ENCODE measurements around the gene CLIP1.

Gene CLIP1

DNA sequence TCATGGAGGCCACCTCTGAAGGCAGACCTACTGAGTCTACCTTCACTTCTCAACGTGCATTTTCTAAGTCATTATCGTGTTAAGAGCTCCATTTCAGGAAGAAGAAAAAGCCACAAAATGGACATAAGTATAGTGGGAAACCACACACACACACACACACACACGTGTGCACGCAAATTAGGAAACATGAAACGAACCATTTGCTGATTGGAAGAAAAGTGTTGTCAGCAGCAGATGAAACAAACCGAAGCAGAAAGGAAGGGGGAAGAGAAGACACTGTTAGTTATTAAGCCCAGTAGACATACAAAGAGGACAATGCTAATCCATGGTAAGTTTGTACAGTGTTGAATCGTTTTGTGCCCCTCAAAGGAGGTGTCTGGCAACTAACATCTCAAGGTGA, 146.2 kb downstream of the CLIP1 start:
- TF ChIP-seq, protein P1, sequence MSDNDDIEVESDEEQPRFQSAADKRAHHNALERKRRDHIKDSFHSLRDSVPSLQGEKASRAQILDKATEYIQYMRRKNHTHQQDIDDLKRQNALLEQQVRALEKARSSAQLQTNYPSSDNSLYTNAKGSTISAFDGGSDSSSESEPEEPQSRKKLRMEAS (IDR thresholded peaks at IDR 0.05): no peak
- no peak for TF ChIP-seq EP300 (IDR thresholded peaks at IDR 0.05; ENCODE audit: borderline replicate concordance)
- TF ChIP-seq RAD21 (IDR thresholded peaks at IDR 0.05; ENCODE audit: low read depth): no peak
- TF ChIP-seq, protein P2, sequence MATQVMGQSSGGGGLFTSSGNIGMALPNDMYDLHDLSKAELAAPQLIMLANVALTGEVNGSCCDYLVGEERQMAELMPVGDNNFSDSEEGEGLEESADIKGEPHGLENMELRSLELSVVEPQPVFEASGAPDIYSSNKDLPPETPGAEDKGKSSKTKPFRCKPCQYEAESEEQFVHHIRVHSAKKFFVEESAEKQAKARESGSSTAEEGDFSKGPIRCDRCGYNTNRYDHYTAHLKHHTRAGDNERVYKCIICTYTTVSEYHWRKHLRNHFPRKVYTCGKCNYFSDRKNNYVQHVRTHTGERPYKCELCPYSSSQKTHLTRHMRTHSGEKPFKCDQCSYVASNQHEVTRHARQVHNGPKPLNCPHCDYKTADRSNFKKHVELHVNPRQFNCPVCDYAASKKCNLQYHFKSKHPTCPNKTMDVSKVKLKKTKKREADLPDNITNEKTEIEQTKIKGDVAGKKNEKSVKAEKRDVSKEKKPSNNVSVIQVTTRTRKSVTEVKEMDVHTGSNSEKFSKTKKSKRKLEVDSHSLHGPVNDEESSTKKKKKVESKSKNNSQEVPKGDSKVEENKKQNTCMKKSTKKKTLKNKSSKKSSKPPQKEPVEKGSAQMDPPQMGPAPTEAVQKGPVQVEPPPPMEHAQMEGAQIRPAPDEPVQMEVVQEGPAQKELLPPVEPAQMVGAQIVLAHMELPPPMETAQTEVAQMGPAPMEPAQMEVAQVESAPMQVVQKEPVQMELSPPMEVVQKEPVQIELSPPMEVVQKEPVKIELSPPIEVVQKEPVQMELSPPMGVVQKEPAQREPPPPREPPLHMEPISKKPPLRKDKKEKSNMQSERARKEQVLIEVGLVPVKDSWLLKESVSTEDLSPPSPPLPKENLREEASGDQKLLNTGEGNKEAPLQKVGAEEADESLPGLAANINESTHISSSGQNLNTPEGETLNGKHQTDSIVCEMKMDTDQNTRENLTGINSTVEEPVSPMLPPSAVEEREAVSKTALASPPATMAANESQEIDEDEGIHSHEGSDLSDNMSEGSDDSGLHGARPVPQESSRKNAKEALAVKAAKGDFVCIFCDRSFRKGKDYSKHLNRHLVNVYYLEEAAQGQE (IDR thresholded peaks at IDR 0.05; ENCODE audit: low read depth): no peak
- TF ChIP-seq EGR1 (IDR thresholded peaks at IDR 0.05): no peak
- TF ChIP-seq CEBPB (IDR thresholded peaks at IDR 0.05): no peak
- TF ChIP-seq YY1 (IDR thresholded peaks at IDR 0.05; ENCODE audit: low read depth): no peak
- TF ChIP-seq FOXM1 (IDR thresholded peaks at IDR 0.05; ENCODE audit: borderline replicate concordance, low read depth): no peak

DNA sequence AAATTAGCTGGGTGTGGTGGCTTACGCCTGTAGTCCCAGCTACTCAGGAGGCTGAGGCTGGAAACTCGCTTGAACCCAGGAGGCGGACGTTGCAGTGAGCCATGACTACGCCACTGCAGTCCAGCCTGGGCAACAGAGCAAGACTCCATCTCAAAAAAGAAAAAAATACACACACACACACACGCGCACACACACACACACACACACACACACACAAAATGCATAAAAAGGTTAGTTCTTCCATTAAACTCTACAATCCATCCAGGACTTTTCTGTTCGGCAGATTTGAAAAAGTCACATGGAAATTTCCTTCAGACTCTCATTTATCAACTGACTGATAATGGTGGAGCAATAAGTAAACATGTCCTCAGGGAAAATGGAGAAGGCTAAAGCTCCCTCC, 147.0 kb downstream of the CLIP1 start:
- TF ChIP-seq TEAD4 (IDR thresholded peaks at IDR 0.05) (no peak), CEBPB (IDR thresholded peaks at IDR 0.05) (no peak)

DNA sequence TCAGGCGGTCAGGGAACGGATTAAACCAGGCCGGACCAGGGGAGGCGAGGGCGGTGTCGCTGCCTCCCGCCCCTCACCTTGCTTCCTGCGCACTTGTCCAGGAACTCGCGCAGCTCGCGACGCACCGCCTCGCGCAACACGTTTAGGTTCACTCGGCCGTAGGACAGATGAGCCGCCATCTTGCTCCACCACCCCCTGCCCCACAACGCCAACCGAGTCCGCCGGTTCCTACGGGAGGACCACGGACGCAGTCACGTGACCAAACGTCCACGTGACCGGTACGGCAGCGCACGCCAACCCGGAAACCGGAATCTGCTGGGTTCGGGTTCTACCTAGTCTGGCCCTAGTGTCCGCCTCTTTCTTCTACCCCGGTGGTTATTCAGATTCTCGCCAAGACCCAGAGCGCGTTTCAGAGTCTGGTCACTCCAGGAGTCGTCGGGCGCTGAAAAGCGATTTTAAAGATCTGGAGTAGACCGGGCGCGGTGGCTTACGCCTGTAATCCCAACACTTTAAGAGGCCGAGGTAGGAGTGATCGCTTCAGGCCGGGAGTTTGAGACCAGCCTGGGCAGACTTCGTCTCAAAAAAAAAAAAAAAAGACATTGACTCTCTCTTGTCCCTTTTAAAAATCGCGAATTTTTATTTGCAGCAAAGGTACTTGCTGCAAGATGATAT, 156.1 kb downstream of the CLIP1 start, which contains the start of gene VPS33A:
Gene VPS33A, minus strand, starts transcription at position 265 of the 672 bp plus-strand sequence. Its CDS starts 86 bp downstream, at position 179.
- TF ChIP-seq ZBTB7A (IDR thresholded peaks at IDR 0.05; ENCODE audit: low read depth) (no peak), FOXM1 (IDR thresholded peaks at IDR 0.05; ENCODE audit: borderline replicate concordance, low read depth) (no peak), YY1 (IDR thresholded peaks at IDR 0.05; ENCODE audit: low read depth) (peak; percentile 95), TEAD4 (IDR thresholded peaks at IDR 0.05) (peak; percentile 36; the same call in 1 of the 2 replicates), RAD21 (IDR thresholded peaks at IDR 0.05; ENCODE audit: low read depth) (no peak), EP300 (IDR thresholded peaks at IDR 0.05; ENCODE audit: borderline replicate concordance) (peak; percentile 68; the same call in 1 of the 2 replicates), CEBPB (IDR thresholded peaks at IDR 0.05) (peak; percentile 35; the same call in 1 of the 2 replicates), CREB1 (IDR thresholded peaks at IDR 0.05; ENCODE audit: low read depth) (no peak), TCF12 (IDR thresholded peaks at IDR 0.05; ENCODE audit: low read depth) (peak; percentile 68; the same call in 1 of the 2 replicates), TAF1 (IDR thresholded peaks at IDR 0.05; ENCODE audit: low read depth) (peak; percentile 84), NFIC (IDR thresholded peaks at IDR 0.05) (peak; percentile 73), EGR1 (IDR thresholded peaks at IDR 0.05) (peak; percentile 58; the same call in 1 of the 2 replicates)
- TF ChIP-seq, protein P1 (IDR thresholded peaks at IDR 0.05): peak; percentile 93
- TF ChIP-seq, protein P2 (IDR thresholded peaks at IDR 0.05; ENCODE audit: low read depth): no peak
- TF ChIP-seq, protein P3, sequence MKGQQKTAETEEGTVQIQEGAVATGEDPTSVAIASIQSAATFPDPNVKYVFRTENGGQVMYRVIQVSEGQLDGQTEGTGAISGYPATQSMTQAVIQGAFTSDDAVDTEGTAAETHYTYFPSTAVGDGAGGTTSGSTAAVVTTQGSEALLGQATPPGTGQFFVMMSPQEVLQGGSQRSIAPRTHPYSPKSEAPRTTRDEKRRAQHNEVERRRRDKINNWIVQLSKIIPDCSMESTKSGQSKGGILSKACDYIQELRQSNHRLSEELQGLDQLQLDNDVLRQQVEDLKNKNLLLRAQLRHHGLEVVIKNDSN (IDR thresholded peaks at IDR 0.05): peak; percentile 100

DNA sequence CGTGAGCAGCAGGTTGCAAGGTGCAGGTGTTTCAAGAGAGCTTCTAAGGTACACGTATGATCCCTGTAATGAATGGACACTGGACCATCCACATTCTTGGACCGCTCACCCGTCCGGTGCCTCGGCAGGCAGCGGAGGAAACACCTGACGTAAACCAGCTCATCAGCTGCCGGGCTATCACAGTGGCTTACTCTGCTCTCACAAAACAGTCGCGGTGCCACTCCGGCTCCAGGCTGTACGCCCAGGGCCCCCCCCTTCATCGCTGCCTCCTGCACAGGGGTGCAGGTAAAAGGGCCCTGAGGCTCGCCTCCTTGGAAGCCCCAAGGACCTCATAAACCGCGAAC, 156.6 kb downstream of the CLIP1 start:
- no peak for TF ChIP-seq EP300 (IDR thresholded peaks at IDR 0.05; ENCODE audit: borderline replicate concordance)
- no peak for TF ChIP-seq YY1 (IDR thresholded peaks at IDR 0.05; ENCODE audit: low read depth)
- no peak for TF ChIP-seq CREB1 (IDR thresholded peaks at IDR 0.05; ENCODE audit: low read depth)
- no peak for TF ChIP-seq EGR1 (IDR thresholded peaks at IDR 0.05)
- no peak for TF ChIP-seq ZBTB7A (IDR thresholded peaks at IDR 0.05; ENCODE audit: low read depth)
- TF ChIP-seq, protein P3 (IDR thresholded peaks at IDR 0.05): no peak
- TF ChIP-seq FOXM1 (IDR thresholded peaks at IDR 0.05; ENCODE audit: borderline replicate concordance, low read depth): no peak
- TF ChIP-seq, protein P1 (IDR thresholded peaks at IDR 0.05): no peak

DNA sequence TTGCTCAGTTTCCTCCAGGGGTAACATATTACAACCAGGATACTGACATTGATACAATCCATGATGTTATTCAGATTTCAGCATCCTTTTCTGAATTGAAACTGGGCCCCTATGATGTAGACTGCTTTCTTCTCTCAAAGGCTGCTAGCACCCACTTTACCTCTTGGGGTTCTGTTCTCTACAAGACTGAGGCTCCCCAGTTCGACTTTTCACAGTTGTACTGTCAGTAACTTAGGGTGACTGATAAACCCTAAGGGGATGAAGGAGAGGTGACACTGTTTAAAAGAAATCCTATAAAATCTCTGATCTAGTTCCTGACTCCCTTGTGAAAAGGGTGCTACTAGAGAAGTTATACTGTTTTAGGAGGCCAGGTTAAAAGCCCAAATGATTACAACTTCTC, 157.0 kb downstream of the CLIP1 start:
- TF ChIP-seq, protein P3 (IDR thresholded peaks at IDR 0.05): no peak
- TF ChIP-seq CEBPB (IDR thresholded peaks at IDR 0.05) (no peak), EP300 (IDR thresholded peaks at IDR 0.05; ENCODE audit: borderline replicate concordance) (no peak), FOXM1 (IDR thresholded peaks at IDR 0.05; ENCODE audit: borderline replicate concordance, low read depth) (no peak), NFIC (IDR thresholded peaks at IDR 0.05) (no peak), TCF12 (IDR thresholded peaks at IDR 0.05; ENCODE audit: low read depth) (no peak), EGR1 (IDR thresholded peaks at IDR 0.05) (no peak)
- TF ChIP-seq, protein P1 (IDR thresholded peaks at IDR 0.05): no peak
